PFSK-1 (cell line): ENCODE data around the gene LITAFD.

Source experiments
- FOXP2 ChIP-seq: optimal IDR thresholded peaks from 2 replicates; pipeline ENCODE3; 2011; ENCODE audit warnings: borderline replicate concordance, control low read depth, inconsistent platforms; ENCODE audit not compliant: insufficient read depth; ENCODE audit errors: extremely low read length, extremely low read depth
- POLR2AphosphoS5 ChIP-seq: IDR thresholded peaks from 2 replicates; pipeline ENCODE4 v1.6.1; 2012; ENCODE audit warnings: low read depth, mild to moderate bottlenecking, control low read depth, low read length, moderate library complexity
- TAF1 ChIP-seq: IDR thresholded peaks from 2 replicates; pipeline ENCODE4 v1.6.1; 2012; ENCODE audit warnings: low read length, control low read depth, borderline replicate concordance; ENCODE audit not compliant: insufficient read depth
- TF ChIP-seq, protein P1 (sequence below), 2 experiments: IDR thresholded peaks; 2 replicates each; pipeline versions ENCODE4 v1.6.1 to v1.8.0; 2011 to 2012; ENCODE audit warnings: low read depth in 2 of 2, low read length in 2 of 2, control low read depth in 1 of 2, inconsistent platforms in 1 of 2, mild to moderate bottlenecking in 1 of 2, moderate library complexity in 1 of 2; ENCODE audit not compliant: insufficient read depth in 1 of 2

DNA sequence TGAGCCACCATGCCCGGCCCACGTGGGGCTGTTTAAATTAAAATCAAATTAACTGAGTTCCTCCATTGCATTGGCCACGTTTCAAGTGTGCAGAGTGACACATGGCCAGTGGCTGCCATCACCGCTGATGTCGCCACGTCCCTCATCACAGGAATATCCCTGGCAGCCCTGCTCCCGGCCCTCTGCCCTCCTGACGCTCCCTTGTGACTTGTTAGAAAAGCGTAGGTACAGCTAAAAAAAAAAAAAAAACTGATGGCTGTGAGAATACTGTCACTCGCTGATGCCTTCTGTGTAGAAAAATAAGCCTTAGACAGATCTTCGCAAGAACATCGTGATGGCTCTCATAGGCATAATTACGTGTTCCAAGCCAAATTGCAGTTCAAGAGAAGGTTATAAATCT lies 35.0 kb upstream of the LITAFD start:
- TF ChIP-seq POLR2AphosphoS5, result no peak
- TF ChIP-seq FOXP2, result no peak
- TF ChIP-seq TAF1, result no peak
- TF ChIP-seq, protein P1, sequence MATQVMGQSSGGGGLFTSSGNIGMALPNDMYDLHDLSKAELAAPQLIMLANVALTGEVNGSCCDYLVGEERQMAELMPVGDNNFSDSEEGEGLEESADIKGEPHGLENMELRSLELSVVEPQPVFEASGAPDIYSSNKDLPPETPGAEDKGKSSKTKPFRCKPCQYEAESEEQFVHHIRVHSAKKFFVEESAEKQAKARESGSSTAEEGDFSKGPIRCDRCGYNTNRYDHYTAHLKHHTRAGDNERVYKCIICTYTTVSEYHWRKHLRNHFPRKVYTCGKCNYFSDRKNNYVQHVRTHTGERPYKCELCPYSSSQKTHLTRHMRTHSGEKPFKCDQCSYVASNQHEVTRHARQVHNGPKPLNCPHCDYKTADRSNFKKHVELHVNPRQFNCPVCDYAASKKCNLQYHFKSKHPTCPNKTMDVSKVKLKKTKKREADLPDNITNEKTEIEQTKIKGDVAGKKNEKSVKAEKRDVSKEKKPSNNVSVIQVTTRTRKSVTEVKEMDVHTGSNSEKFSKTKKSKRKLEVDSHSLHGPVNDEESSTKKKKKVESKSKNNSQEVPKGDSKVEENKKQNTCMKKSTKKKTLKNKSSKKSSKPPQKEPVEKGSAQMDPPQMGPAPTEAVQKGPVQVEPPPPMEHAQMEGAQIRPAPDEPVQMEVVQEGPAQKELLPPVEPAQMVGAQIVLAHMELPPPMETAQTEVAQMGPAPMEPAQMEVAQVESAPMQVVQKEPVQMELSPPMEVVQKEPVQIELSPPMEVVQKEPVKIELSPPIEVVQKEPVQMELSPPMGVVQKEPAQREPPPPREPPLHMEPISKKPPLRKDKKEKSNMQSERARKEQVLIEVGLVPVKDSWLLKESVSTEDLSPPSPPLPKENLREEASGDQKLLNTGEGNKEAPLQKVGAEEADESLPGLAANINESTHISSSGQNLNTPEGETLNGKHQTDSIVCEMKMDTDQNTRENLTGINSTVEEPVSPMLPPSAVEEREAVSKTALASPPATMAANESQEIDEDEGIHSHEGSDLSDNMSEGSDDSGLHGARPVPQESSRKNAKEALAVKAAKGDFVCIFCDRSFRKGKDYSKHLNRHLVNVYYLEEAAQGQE (IDR thresholded peaks at IDR 0.05; ENCODE audit: insufficient read depth in 1 of 2, low read depth in 2 of 2, low read length in 2 of 2), result no peak
